PC-9 (cell line): Measurements from ENCODE around the gene RBMS2.

ENCODE experiments used
- EZH2 ChIP-seq: fragments of 200-600 bp; sonication (generic); IDR thresholded peaks from 2 replicates; pipeline ENCODE4 v1.8.0; 2017; ENCODE audit warnings: antibody characterized with exemption, low read depth
- TF ChIP-seq, protein P1 (sequence below): fragments of 200-600 bp; sonication (generic); conservative IDR thresholded peaks from 2 replicates; pipeline ENCODE4 v1.6.1; 2017; ENCODE audit warnings: mixed run types, antibody characterized with exemption, mild to moderate bottlenecking, moderate library complexity

- TF ChIP-seq, protein P1, sequence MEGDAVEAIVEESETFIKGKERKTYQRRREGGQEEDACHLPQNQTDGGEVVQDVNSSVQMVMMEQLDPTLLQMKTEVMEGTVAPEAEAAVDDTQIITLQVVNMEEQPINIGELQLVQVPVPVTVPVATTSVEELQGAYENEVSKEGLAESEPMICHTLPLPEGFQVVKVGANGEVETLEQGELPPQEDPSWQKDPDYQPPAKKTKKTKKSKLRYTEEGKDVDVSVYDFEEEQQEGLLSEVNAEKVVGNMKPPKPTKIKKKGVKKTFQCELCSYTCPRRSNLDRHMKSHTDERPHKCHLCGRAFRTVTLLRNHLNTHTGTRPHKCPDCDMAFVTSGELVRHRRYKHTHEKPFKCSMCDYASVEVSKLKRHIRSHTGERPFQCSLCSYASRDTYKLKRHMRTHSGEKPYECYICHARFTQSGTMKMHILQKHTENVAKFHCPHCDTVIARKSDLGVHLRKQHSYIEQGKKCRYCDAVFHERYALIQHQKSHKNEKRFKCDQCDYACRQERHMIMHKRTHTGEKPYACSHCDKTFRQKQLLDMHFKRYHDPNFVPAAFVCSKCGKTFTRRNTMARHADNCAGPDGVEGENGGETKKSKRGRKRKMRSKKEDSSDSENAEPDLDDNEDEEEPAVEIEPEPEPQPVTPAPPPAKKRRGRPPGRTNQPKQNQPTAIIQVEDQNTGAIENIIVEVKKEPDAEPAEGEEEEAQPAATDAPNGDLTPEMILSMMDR, result no peak
- TF ChIP-seq EZH2, result no peak
These were observed 110.4 kb downstream of the RBMS2 start for GRCh38 chr12:56631790-56632700.
